GM12878 (cell line): ENCODE data around the gene RRM2. TPM values are rescaled to one million over a fixed set of nuclear protein-coding genes. Genes with fewer than 3 reads are reported as not detected.
A peak's percentile ranks its signal among the peaks of the same experiment; 100 is the strongest.

ENCODE experiments used
- ATAC-seq: fragments of 200-7000 bp; cut with Tn5 transposase; 3 replicates; pipeline ENCODE4 v1.9.1; 2020; ENCODE audit warnings: mild to moderate bottlenecking, moderate library complexity
- BruUV-seq: library from RNA; stranded (reverse); fragments of 400-500 nt; replicated peaks from 2 replicates; lab custom pipeline; 2021; lab: Mats Ljungman, UMichigan
- CTCF ChIA-PET: fragments of 300-600 bp; sonication (Branson Sonifier 250); formaldehyde crosslinking; extraction: SDS; loops from one replicate; lab custom pipeline; 2021; ENCODE audit warnings: inconsistent platforms; lab: Yijun Ruan, JAX
- POLR2A ChIA-PET: fragments of 350-600 bp; formaldehyde crosslinking; extraction: SDS; loops from one replicate; lab custom pipeline; 2021; ENCODE audit warnings: inconsistent platforms; lab: Charles Lee
- RAD21 ChIA-PET: fragments of 300-600 bp; sonication (Branson Sonifier 250); formaldehyde crosslinking; loops from one replicate; lab custom pipeline; 2023; ENCODE audit warnings: antibody characterized with exemption; ENCODE audit not compliant: unreplicated experiment; lab: Charles Lee
- SMC1A ChIA-PET: fragments of 300-600 bp; sonication (Branson Sonifier 250); formaldehyde crosslinking; loops from one replicate; lab custom pipeline; 2023; ENCODE audit not compliant: unreplicated experiment, uncharacterized antibody; lab: Charles Lee
- DNase-seq: peaks from one replicate; pipeline ENCODE4 v3.0.0-alpha.2; 2011; ENCODE audit warnings: low read depth, low spot score
- FAIRE-seq: peaks from 3 replicates; lab custom pipeline; 2011; peaks lifted over from hg19 to GRCh38; lab: Jason Lieb, UNC
- H2AFZ ChIP-seq: 2 replicates; pipeline ENCODE4 v1.6.0; 2011; ENCODE audit warnings: low read depth, low read length, control low read depth; ENCODE audit not compliant: control insufficient read depth
- H3K27ac ChIP-seq: 2 replicates; pipeline ENCODE4 v1.5.1; 2011; ENCODE audit warnings: control low read depth; ENCODE audit not compliant: control insufficient read depth, insufficient read depth
- H3K27me3 ChIP-seq, 2 experiments: replicated peaks in 1 of 2; 2 replicates each; pipeline versions ENCODE4 v1.6.0 to v1.6.1; 2011; ENCODE audit warnings: low read length in 1 of 2; ENCODE audit not compliant: control insufficient read depth in 2 of 2, insufficient read depth in 2 of 2
- H3K36me3 ChIP-seq, 2 experiments: 2 replicates each; pipeline ENCODE4 v1.5.1; 2011; ENCODE audit warnings: low read length in 1 of 2; ENCODE audit not compliant: control insufficient read depth in 2 of 2, insufficient read depth in 2 of 2
- H3K4me1 ChIP-seq: 2 replicates; pipeline ENCODE4 v1.6.1; 2011; ENCODE audit warnings: mild to moderate bottlenecking, low read length, moderate library complexity, mixed read lengths; ENCODE audit not compliant: control insufficient read depth, insufficient read depth
- H3K4me2 ChIP-seq: 2 replicates; pipeline ENCODE4 v1.6.0; 2011; ENCODE audit warnings: control low read depth; ENCODE audit not compliant: control insufficient read depth, insufficient read depth
- H3K4me3 ChIP-seq: fragments of 200-600 bp; sonication (generic); 2 replicates; pipeline ENCODE4 v1.5.1; 2016
- H3K79me2 ChIP-seq: 2 replicates; pipeline ENCODE4 v1.6.0; 2011; ENCODE audit warnings: low read length; ENCODE audit not compliant: control insufficient read depth, insufficient read depth
- H3K9ac ChIP-seq: 2 replicates; pipeline ENCODE4 v1.8.0; 2011; ENCODE audit warnings: low read length, control low read depth, mixed read lengths; ENCODE audit not compliant: control insufficient read depth, insufficient read depth
- H3K9me3 ChIP-seq: replicated peaks from 3 replicates; pipeline ENCODE4 v1.5.1; 2011; ENCODE audit warnings: mild to moderate bottlenecking, low read length; ENCODE audit not compliant: control insufficient read depth, insufficient read depth
- H4K20me1 ChIP-seq: 2 replicates; pipeline ENCODE4 v1.6.0; 2011; ENCODE audit not compliant: control insufficient read depth, insufficient read depth
- ASH2L ChIP-seq: fragments of 300-600, 200-600 bp; sonication (generic); IDR thresholded peaks from 2 replicates; pipeline ENCODE4 v1.6.1; 2017; ENCODE audit warnings: low read depth, mild to moderate bottlenecking, borderline replicate concordance
- BACH1 ChIP-seq: fragments of 450-650 bp; IDR thresholded peaks from 2 replicates; pipeline ENCODE4 v1.6.1; 2017; ENCODE audit warnings: mild to moderate bottlenecking, borderline replicate concordance
- GABPA ChIP-seq: IDR thresholded peaks from 2 replicates; pipeline ENCODE4 v1.6.1; 2014; ENCODE audit warnings: antibody characterized with exemption, low read depth, mild to moderate bottlenecking, inconsistent platforms
- NRF1 ChIP-seq: conservative IDR thresholded peaks from 2 replicates; pipeline ENCODE4 v1.6.1; 2011; ENCODE audit warnings: mild to moderate bottlenecking, low read depth, low read length, improper control_type of control experiment
- PML ChIP-seq: IDR thresholded peaks from 2 replicates; pipeline ENCODE4 v1.6.1; 2012; ENCODE audit warnings: low read length, inconsistent platforms
- POLR2A ChIP-seq: IDR thresholded peaks from 2 replicates; pipeline ENCODE4 v1.6.1; 2011; ENCODE audit warnings: low read depth, mild to moderate bottlenecking, low read length
- SREBF2 ChIP-seq: IDR thresholded peaks from 2 replicates; pipeline ENCODE4 v1.6.1; 2012; ENCODE audit warnings: mild to moderate bottlenecking, low read length
- SRF ChIP-seq, 2 experiments: IDR thresholded peaks; 2 replicates each; pipeline ENCODE4 v1.6.1; 2011; ENCODE audit warnings: low read depth in 2 of 2, low read length in 2 of 2, mild to moderate bottlenecking in 1 of 2, moderate library complexity in 1 of 2
- ZBTB11 ChIP-seq: fragments of 450-650 bp; formaldehyde crosslinking; IDR thresholded peaks from 2 replicates; pipeline ENCODE4 v1.5.0; 2022; ENCODE audit warnings: mild to moderate bottlenecking, missing genetic modification characterization
- ZBTB40 ChIP-seq: fragments of 450-650 bp; IDR thresholded peaks from 2 replicates; pipeline ENCODE4 v1.6.1; 2016; ENCODE audit warnings: mild to moderate bottlenecking, moderate library complexity, borderline replicate concordance
- ZNF24 ChIP-seq: fragments of 450-650 bp; IDR thresholded peaks from 2 replicates; pipeline ENCODE4 v1.6.1; 2017; ENCODE audit warnings: antibody characterized with exemption, mild to moderate bottlenecking
- WGBS: methylation state at CpG from one replicate; pipeline ENCODE4 v1.1.6; 2016; ENCODE audit warnings: low lambda C conversion rate; ENCODE audit not compliant: insufficient replicate concordance, insufficient coverage; ENCODE audit errors: missing lambda C conversion rate; 5-methylcytosine and 5-hydroxymethylcytosine counted together
- in situ Hi-C: fragments of 300-500 bp; cut with MboI; formaldehyde crosslinking; loops from 9 replicates; pipeline ENCODE4 v1.14.3; 2018; ENCODE audit warnings: mixed read lengths
- intact Hi-C: fragments of 100-400 bp; cut with micrococcal nuclease; formaldehyde crosslinking; loops from one replicate; pipeline ENCODE4 v1.14.2; 2022; ENCODE audit not compliant: unreplicated experiment
- polyA plus RNA-seq, 11 experiments: library from polyadenylated mRNA; depleted of rRNA in 4 of 11; unstranded in 6 of 11; stranded (reverse) in 5 of 11; fragments of >200 nt; fragmentation: Nextera tagmentation in 4 of 11; fragmentation: Illumina TruSeq in 1 of 11; extraction: Ambion mirVana in 4 of 11; extraction: Trizol in 1 of 11; gene quantifications; 1 replicate in 1 of 11; 2 replicates in 10 of 11; pipeline versions ENCODE4 v1.2.1 to v1.2.3, GENCODE V29; 2011 to 2016; ENCODE audit warnings: inconsistent platforms in 2 of 11, missing spikeins in 2 of 11, low read depth in 1 of 11
- total RNA-seq, 4 experiments: library from RNA; depleted of rRNA in 3 of 4; stranded (reverse); fragments of >200 nt in 3 of 4; fragmentation: Illumina TruSeq in 1 of 4; extraction: Trizol in 1 of 4; gene quantifications; 2 replicates each; pipeline versions ENCODE4 v1.2.1 to v1.2.3, GENCODE V29; 2013 to 2021
- TF ChIP-seq, protein P1 (sequence below): fragments of 450-650 bp; IDR thresholded peaks from 2 replicates; pipeline ENCODE4 v1.6.1; 2017; ENCODE audit warnings: borderline replicate concordance

The RRM2 gene
- total and polyA plus RNA-seq, 10 of the 15 experiments (the other 5 are each of a cell fraction or from before 2014, with no cell fraction given), result 54.4 to 771 (median 159) TPM

DNA sequence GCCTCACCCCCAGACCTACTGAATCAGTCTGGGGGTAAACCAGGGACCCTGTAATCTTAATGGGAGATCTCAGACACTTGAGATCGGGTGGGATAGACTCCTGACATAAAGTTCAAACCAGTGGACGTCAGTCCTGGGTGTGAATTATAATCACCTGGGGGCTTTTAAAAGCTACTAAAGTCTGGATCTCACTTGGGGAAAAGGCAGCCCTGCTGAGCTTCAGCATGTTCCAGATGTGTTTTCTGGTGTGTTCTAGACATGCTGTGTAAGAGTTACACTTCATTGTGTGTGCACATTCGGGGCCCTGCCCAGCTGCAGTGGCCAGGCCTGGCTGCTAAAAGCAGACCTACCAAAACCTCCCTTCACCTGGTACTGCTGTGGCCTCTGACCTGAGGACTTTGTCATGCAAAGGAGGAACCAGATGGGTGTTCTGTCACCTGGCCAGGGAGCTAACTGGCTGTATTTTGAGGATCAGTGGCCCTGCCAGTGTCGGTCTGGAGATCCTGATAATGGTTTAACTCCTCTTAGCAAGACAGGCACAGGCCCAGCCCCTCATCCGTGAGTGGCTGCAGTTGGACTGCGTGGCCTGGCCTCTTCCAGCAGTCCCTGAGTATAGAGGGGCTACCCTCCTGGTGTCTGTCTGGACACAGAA lies 10.6 kb downstream of the RRM2 start:
- CTCF ChIA-PET, result interaction anchor here (1.0 to 2.2 kb wide), 6 partner anchors 9 to 302 kb away, joined by 3 to 9 read pairs (median 4); no protein-coding TSS in a partner anchor
- Histone ChIP-seq H3K27ac (no peak overlapping the region), H4K20me1 (peaks cover 3% of the 10 kb centered on the region), H2AFZ (no peak overlapping the region; the same call in 1 of the 2 replicates), H3K4me3 (no peak overlapping the region), H3K27me3 (no peaks in the 10 kb centered on the region), H3K4me1 (no peaks in the 10 kb centered on the region), H3K4me2 (no peak overlapping the region), H3K79me2 (peaks cover 7% of the 10 kb centered on the region), H3K9me3 (no peaks in the 10 kb centered on the region), H3K9ac (no peak overlapping the region), H3K36me3 (peaks cover 12 to 13% of the 10 kb centered on the region in 2 experiments; a peak in 3 of 4 replicates)
- RAD21 ChIA-PET, result interaction anchor here (0.9 to 13.8 kb wide), 4 partner anchors 9 to 302 kb away, joined by 4 to 181 read pairs (median 6); no protein-coding TSS in a partner anchor
- FAIRE-seq, result no peak
- POLR2A ChIA-PET, result interaction anchor here (1.5 kb wide), 1 partner anchor 39 kb away, joined by 4 read pairs; no protein-coding TSS in a partner anchor
- 85% methylated on average over 6 of the region's 6 CpGs for WGBS
- SMC1A ChIA-PET, result interaction anchor here (0.9 to 1.3 kb wide), 4 partner anchors 9 to 277 kb away, joined by 3 to 5 read pairs (median 4); no protein-coding TSS in a partner anchor
- peak; percentile 8 for ATAC-seq
- intact Hi-C loops, result no loop called here
- no peak for TF ChIP-seq SRF (IDR thresholded peaks at IDR 0.05; ENCODE audit: low read depth in 2 of 2, low read length in 2 of 2)
- no peak for TF ChIP-seq ZBTB40
- TF ChIP-seq, protein P1, sequence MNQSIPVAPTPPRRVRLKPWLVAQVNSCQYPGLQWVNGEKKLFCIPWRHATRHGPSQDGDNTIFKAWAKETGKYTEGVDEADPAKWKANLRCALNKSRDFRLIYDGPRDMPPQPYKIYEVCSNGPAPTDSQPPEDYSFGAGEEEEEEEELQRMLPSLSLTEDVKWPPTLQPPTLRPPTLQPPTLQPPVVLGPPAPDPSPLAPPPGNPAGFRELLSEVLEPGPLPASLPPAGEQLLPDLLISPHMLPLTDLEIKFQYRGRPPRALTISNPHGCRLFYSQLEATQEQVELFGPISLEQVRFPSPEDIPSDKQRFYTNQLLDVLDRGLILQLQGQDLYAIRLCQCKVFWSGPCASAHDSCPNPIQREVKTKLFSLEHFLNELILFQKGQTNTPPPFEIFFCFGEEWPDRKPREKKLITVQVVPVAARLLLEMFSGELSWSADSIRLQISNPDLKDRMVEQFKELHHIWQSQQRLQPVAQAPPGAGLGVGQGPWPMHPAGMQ, result no peak
- 0 out of 2 replicates have a peak, but pooled peaks have one; percentile 10 for TF ChIP-seq PML
- no peak for TF ChIP-seq BACH1
- no peak for TF ChIP-seq ZBTB11 (CRISPR knock-in tag)
- TF ChIP-seq POLR2A, result peak; percentile 66
- no peak for TF ChIP-seq ASH2L
- no peak for TF ChIP-seq NRF1
- no peak for TF ChIP-seq GABPA
- TF ChIP-seq ZNF24, result no peak
- TF ChIP-seq SREBF2, result no peak
- in situ Hi-C loops, result loop anchor here (5.0 kb wide), 1 partner anchor 284 kb away; no protein-coding TSS in a partner anchor
- no TSS peak for BruUV-seq
- no peak for DNase-seq
